Measurements from ENCODE around the gene HSPB2. TPM values are rescaled to one million over a fixed set of nuclear protein-coding genes. Genes with fewer than 3 reads are reported as not detected.
"Not testable (repeated sequence)": the region's sequence is repeated elsewhere in the genome, so short reads cannot be mapped to it uniquely, and the experiment has no call there.

The HSPB2 gene
- not detected in 2 replicates for total RNA-seq (2014; rRNA removed; shearing (Covaris generic))

GRCh38 chr11:111912535-111912934, at the start of gene HSPB2:
HSPB2 (plus strand) TSS chr11:111912734; CDS start chr11:111912830, 96 bp downstream.
- Histone ChIP-seq H3K27me3 (replicated peaks) (no peaks in the 10 kb centered on the region), H3K4me1 (replicated peaks) (peaks cover 24% of the 10 kb centered on the region), H3K36me3 (no peaks in the 10 kb centered on the region), H3K4me3 (no peak within 1 kb of the TSS), H3K9me3 (replicated peaks) (no peaks in the 10 kb centered on the region), H3K27ac (no peak within 1 kb of the TSS; the same call in 1 of the 2 replicates)
- DNase-seq (ENCODE audit: low read depth in 1 of 2, low spot score in 2 of 2) = no peak

- no peaks in the 10 kb centered on the region for H3K27me3 ChIP-seq (replicated peaks)
- H3K4me3 ChIP-seq = no peak overlapping the region
- H3K9me3 ChIP-seq (replicated peaks) = no peaks in the 10 kb centered on the region
- H3K4me1 ChIP-seq (replicated peaks) = no peaks in the 10 kb centered on the region
- no peak overlapping the region for H3K27ac ChIP-seq
- peaks cover 2% of the 10 kb centered on the region; the same call in 1 of the 2 replicates for H3K36me3 ChIP-seq
- no peak for DNase-seq (ENCODE audit: low read depth in 1 of 2, low spot score in 2 of 2)
These were observed 42.4 kb upstream of the HSPB2 start for GRCh38 chr11:111870113-111870512.

- DNase-seq (ENCODE audit: low read depth in 1 of 2, low spot score in 2 of 2) = no peak
- Histone ChIP-seq H3K4me3 (peak overlapping the region; percentile 91), H3K4me1 (replicated peaks) (no peaks in the 10 kb centered on the region), H3K36me3 (no peaks in the 10 kb centered on the region), H3K27me3 (replicated peaks) (no peaks in the 10 kb centered on the region), H3K27ac (no peak overlapping the region; the same call in 1 of the 2 replicates), H3K9me3 (replicated peaks) (no peaks in the 10 kb centered on the region)
These were observed 42.0 kb upstream of the HSPB2 start for GRCh38 chr11:111870522-111870885.

DNA sequence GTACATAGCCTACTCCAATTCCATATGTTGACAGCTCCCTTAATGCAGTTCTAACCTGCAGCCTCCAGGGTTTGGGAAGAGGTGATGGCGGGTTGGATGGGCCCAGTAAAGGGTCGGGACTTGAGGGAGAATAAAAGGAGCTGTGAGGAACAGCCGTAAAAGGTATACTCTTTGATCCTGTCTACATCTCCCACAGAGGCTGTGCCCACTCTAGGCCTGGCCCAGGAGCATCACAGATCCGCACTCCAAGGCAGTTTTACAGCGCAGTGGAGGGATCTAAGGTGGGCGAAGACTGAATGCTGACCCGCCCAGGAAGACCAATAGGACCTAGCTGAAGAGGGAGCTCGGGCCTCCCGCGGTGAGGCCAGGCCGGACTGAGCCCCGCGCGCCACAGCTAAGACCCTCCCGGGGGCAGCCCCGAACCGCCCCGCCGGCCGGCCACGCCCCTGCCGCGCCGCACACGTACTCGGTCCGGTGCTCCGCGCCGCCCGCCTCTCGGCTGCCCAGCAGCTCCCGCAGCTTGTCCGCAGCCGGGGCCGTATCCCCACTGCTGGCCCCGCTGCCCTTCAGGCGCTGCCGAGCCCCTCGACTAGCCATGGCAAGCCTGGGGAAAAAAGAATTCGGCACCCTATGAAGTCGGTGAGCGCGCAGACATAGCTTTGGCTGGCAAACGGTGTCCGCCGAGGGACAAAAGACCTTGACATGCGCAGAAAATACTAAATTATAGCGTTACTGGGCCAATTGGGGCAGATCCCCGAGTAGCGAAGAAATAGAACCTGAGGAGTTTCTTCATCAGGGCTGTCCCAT, 41.4 kb upstream of the HSPB2 start, which contains the start of gene ALG9:
Gene ALG9 (minus strand): TSS at position 696 of the 807 bp plus-strand sequence. CDS start 99 bp downstream, at position 597.
- Histone ChIP-seq H3K27ac (peak within 1 kb of the TSS; percentile 46; the same call in 1 of the 2 replicates), H3K9me3 (replicated peaks) (no peaks in the 10 kb centered on the region), H3K4me1 (replicated peaks) (no peaks in the 10 kb centered on the region), H3K27me3 (replicated peaks) (no peaks in the 10 kb centered on the region), H3K36me3 (no peaks in the 10 kb centered on the region), H3K4me3 (peak within 1 kb of the TSS; percentile 91)
- peak; percentile 69 for DNase-seq (ENCODE audit: low read depth in 1 of 2, low spot score in 2 of 2)

DNA sequence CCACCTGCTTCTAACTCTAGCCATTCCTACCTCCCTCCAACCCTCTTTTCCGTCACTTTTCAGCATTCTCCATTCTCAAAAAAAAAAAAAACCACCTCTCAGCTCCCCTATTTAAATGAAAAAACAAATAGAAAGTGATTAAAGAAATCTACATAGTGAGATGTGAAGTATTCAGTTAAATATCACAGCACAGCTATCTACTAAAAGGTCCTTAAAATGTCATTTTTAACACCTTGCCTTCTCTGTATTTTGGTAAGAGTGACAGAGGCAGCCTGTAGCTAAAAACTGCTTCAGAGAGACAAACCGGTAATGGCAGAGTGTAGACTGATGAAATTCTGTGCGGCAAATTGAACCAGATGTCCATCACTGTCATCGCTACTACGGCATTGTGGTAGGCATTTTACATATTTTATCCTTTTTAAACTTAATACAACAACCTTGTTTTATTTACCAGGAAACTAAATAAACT, 40.8 kb upstream of the HSPB2 start:
- DNase-seq (ENCODE audit: low read depth in 1 of 2, low spot score in 2 of 2) = no peak
- Histone ChIP-seq H3K27me3 (replicated peaks) (no peaks in the 10 kb centered on the region), H3K36me3 (no peaks in the 10 kb centered on the region), H3K9me3 (replicated peaks) (no peaks in the 10 kb centered on the region), H3K4me1 (replicated peaks) (no peaks in the 10 kb centered on the region), H3K4me3 (peak overlapping the region; percentile 91), H3K27ac (no peak overlapping the region)

DNA sequence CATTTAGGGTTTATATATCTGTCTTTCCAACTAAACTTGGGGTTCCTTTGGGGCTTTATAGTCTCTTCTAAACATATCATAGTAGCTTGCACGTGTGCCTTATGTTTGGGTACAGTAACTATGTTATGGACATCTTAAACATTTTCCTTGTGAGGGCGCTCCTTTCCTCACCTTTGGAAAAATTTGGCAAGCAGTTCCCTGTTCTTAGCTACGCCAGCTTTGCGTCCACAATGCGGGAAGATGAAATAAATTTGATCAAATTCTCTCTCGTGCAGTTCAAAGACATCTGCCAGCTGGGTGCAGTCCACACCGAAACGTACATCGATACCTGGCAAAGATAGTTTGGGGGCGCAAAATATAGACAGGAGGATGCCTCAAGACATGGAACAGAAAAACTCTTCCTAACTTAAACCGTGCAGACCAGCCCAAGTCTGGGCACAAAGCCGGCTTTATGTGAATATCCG, 34.1 kb upstream of the HSPB2 start:
- no peaks in the 10 kb centered on the region for H3K9me3 ChIP-seq (replicated peaks)
- DNase-seq (ENCODE audit: low read depth in 1 of 2, low spot score in 2 of 2) = no peak
- peak overlapping the region; percentile 51 for H3K4me3 ChIP-seq
- no peaks in the 10 kb centered on the region for H3K36me3 ChIP-seq
- H3K4me1 ChIP-seq (replicated peaks) = peaks cover 4% of the 10 kb centered on the region; the same call in 1 of the 2 replicates
- no peaks in the 10 kb centered on the region for H3K27me3 ChIP-seq (replicated peaks)
- H3K27ac ChIP-seq = peak overlapping the region; percentile 97

DNA sequence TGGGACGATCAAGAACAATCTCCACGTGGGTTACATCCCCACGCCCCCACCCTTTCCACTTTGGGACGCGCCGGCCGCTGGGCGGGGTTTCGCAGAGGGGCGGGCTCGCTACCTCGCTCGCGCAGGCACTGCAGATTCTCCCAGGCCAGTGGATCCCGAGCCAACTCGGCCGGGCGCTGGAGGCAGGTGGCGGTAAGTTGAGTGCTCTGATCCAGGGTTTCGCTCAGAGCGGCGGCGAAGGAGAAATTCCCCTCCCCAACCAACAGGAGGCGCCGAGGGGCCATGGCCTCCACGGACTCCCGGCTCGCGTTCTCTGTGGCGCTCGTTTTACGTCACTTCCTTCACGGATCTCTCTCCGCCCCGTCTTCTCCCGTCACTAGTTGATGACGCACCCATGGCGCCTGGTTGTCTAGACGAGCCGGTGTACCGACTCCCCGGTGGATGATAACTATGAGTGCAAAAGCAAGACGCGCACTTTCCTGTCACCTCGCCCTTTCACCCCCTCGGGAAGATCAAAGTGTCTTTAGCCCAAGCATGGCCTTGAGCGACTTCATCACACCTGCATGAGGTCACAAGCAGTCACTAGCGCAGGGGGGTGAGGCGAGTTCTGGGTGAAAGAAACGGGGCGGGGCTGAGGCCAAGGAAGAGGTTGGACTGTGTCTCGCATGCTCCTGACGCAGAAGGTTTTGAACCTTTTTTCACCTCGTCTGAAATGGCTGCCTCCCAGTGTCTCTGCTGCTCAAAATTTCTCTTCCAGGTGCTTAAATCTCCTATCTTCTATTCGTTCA, 33.5 kb upstream of the HSPB2 start, which contains the start of the genes CFAP68 and FDXACB1:
Gene CFAP68 (plus strand): TSS at position 693 of the 788 bp plus-strand sequence. CDS start 20 bp downstream, at position 713.
Gene FDXACB1 (minus strand): TSS at position 317 of the 788 bp plus-strand sequence. CDS start 33 bp downstream, at position 284.
- H3K27me3 ChIP-seq (replicated peaks) = no peaks in the 10 kb centered on the region
- peaks cover 4% of the 10 kb centered on the region; the same call in 1 of the 2 replicates for H3K4me1 ChIP-seq (replicated peaks)
- peak within 1 kb of the TSS; percentile 51 for H3K4me3 ChIP-seq
- peak; percentile 93 to 95 for DNase-seq (ENCODE audit: low read depth in 1 of 2, low spot score in 2 of 2)
- no peaks in the 10 kb centered on the region for H3K36me3 ChIP-seq
- peak within 1 kb of the TSS; percentile 97 for H3K27ac ChIP-seq
- H3K9me3 ChIP-seq (replicated peaks) = no peaks in the 10 kb centered on the region

DNA sequence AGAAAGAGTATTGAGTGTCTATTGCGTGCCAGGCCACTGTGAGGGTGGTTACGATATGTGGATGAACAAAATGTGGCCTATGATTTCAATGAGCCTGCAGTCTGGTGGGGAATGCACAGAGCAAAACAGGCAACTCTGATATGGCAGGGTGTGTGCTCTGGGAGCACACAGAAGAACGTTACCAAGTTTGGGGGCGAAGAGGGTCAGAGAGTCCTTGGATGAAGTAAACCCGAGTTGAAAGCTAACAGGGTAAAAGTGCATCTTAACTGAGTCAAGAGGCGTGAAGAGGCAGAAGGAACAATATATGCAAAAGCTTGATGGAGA, 32.9 kb upstream of the HSPB2 start:
- H3K27me3 ChIP-seq (replicated peaks) = no peaks in the 10 kb centered on the region
- DNase-seq (ENCODE audit: low read depth in 1 of 2, low spot score in 2 of 2) = no peak

DNA sequence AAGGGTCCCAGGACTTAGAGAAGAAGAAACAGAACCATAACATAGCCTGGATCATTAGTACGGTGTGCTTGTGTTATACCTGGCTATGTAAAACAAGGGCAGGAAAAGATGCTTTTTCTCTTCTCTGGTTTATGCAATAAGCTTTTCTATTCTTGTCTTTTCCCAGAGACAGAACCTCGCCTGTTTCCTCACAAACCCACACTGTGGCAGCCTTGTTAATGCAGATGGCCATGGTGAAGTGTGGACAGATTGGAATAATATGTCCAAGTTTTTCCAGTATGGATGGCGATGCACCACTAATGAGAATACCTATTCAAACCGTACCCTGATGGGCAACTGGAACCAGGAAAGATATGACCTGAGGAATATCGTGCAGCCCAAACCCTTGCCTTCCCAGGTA, 30.3 kb upstream of the HSPB2 start:
- H3K27me3 ChIP-seq (replicated peaks) = no peaks in the 10 kb centered on the region

More for the DNA sequence above, 32.9 kb upstream of the HSPB2 start:
- peak overlapping the region; percentile 51 for H3K4me3 ChIP-seq
- H3K9me3 ChIP-seq (replicated peaks) = no peaks in the 10 kb centered on the region
- no peaks in the 10 kb centered on the region for H3K36me3 ChIP-seq
- H3K4me1 ChIP-seq (replicated peaks) = peaks cover 4% of the 10 kb centered on the region; the same call in 1 of the 2 replicates
- peak overlapping the region; percentile 97 for H3K27ac ChIP-seq

GRCh38 chr11:111885053-111885452, 27.5 kb upstream of the HSPB2 start:
- H3K27ac ChIP-seq; H3K4me3 ChIP-seq; H3K36me3 ChIP-seq; H3K9me3 ChIP-seq (replicated peaks); DNase-seq (ENCODE audit: low read depth in 1 of 2, low spot score in 2 of 2); H3K27me3 ChIP-seq (replicated peaks); H3K4me1 ChIP-seq (replicated peaks): not testable (repeated sequence)

More for the DNA sequence above, 30.3 kb upstream of the HSPB2 start:
- Histone ChIP-seq H3K27ac (no peak overlapping the region), H3K9me3 (replicated peaks) (no peaks in the 10 kb centered on the region), H3K4me3 (no peak overlapping the region), H3K4me1 (replicated peaks) (peaks cover 4% of the 10 kb centered on the region; the same call in 1 of the 2 replicates), H3K36me3 (no peaks in the 10 kb centered on the region)
- DNase-seq (ENCODE audit: low read depth in 1 of 2, low spot score in 2 of 2) = no peak

- no peak overlapping the region for H3K27ac ChIP-seq
- H3K36me3 ChIP-seq = no peaks in the 10 kb centered on the region
- no peak overlapping the region for H3K4me3 ChIP-seq
- no peak for DNase-seq (ENCODE audit: low read depth in 1 of 2, low spot score in 2 of 2)
- no peaks in the 10 kb centered on the region for H3K9me3 ChIP-seq (replicated peaks)
- no peaks in the 10 kb centered on the region for H3K4me1 ChIP-seq (replicated peaks)
- H3K27me3 ChIP-seq (replicated peaks) = no peaks in the 10 kb centered on the region
These were observed 26.5 kb upstream of the HSPB2 start for GRCh38 chr11:111886032-111886431.

DNA sequence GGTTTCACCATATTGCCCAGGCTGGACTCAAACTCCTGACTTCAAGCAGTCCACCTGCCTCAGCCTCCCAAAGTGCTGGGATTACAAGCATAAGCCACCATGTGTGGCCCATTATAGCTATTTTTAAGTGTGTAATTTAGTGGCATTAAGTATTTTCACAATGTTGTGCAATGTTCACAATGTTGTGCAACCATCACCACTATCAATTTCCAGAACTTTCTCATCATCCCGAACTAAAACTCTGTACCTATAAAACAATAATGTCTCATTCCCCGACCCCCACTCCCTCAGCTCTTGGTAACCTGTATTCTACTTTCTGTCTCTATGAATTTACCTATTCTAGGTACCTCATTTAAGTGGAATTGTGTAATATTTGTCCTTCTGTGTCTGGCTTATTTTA, 25.7 kb upstream of the HSPB2 start:
- no peak for DNase-seq (ENCODE audit: low read depth in 1 of 2, low spot score in 2 of 2)
- H3K4me3 ChIP-seq = no peak overlapping the region
- no peaks in the 10 kb centered on the region for H3K4me1 ChIP-seq (replicated peaks)

DNA sequence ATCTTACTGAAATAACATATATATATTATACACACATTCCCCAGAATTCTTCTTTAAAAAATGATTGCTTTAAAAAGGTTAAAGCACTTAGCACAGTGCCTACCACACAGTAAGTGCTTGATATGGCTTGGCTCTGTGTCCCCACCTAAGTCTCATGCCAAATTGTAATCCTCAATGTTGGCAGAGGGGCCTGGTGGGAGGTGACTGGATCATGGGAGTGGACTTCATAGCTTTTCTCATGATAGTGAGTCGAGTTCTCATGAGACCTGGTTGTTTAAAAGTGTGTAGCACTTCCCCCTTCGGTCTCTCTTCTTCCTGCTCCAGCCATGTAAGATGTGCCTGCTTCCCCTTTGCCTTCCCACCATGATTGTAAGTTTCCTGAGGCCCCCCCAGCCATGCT, 7.1 kb upstream of the HSPB2 start:
- Histone ChIP-seq H3K4me1 (replicated peaks) (no peaks in the 10 kb centered on the region), H3K27me3 (replicated peaks) (no peaks in the 10 kb centered on the region), H3K9me3 (replicated peaks) (no peaks in the 10 kb centered on the region), H3K4me3 (no peak overlapping the region), H3K27ac (no peak overlapping the region), H3K36me3 (no peaks in the 10 kb centered on the region)
- DNase-seq (ENCODE audit: low read depth in 1 of 2, low spot score in 2 of 2) = no peak

More for the DNA sequence above, 25.7 kb upstream of the HSPB2 start:
- Histone ChIP-seq H3K27me3 (replicated peaks) (no peaks in the 10 kb centered on the region), H3K9me3 (replicated peaks) (no peaks in the 10 kb centered on the region), H3K27ac (no peak overlapping the region), H3K36me3 (no peaks in the 10 kb centered on the region)
